ENCODE measurements around the gene SOS1. TPM values are rescaled to one million over a fixed set of nuclear protein-coding genes. Genes with fewer than 3 reads are reported as not detected.
"Not testable (repeated sequence)": the region's sequence is repeated elsewhere in the genome, so short reads cannot be mapped to it uniquely, and the experiment has no call there.

SOS1 gene
- total and polyA plus RNA-seq, 2 donors (not counting 3 experiments of a cell fraction or from before 2014, with no cell fraction given) = 22.2 to 32.5 TPM

DNA sequence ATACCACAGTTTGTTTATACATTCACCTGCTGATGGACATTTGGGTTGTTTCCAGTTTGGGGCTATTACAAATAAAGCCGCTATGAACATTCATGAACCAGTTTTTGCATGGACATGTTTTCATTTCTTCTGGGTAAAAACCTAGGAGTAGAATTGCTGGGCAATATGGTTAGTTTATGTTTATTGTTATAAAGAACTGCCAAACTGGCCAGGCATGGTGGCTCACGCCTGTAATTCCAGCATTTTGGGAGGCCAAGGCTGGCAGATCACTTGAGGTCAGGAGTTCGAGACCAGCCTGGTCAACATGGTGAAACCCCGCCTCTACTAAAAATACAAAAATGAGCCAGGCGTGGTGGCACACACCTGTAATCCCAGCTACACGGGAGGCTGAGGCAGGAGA lies 68.2 kb downstream of the SOS1 start:
- intact Hi-C loops (cut with micrococcal nuclease); H3K27me3 ChIP-seq (ENCODE audit: control insufficient read depth in 2 of 2, insufficient read depth in 2 of 2, low read length in 2 of 2); H3K9ac ChIP-seq (replicated peaks; ENCODE audit: extremely low read depth, insufficient read depth, low read length); H3K9me1 ChIP-seq (replicated peaks; ENCODE audit: control insufficient read depth, extremely low read depth, insufficient read depth, low read length); H3K79me2 ChIP-seq (ENCODE audit: control insufficient read depth, insufficient read depth, low read length); DNase-seq (ENCODE audit: low read depth, low spot score); BruUV-seq (replicated peaks); FAIRE-seq; H4K20me1 ChIP-seq (replicated peaks; ENCODE audit: control insufficient read depth, extremely low read depth, insufficient read depth, low read length); H2AFZ ChIP-seq (ENCODE audit: low read depth, low read length); H3K9me3 ChIP-seq (replicated peaks; ENCODE audit: control insufficient read depth, insufficient read depth, low read length); CTCF ChIA-PET; H3K4me3 ChIP-seq (replicated peaks in 1 of 3; ENCODE audit: insufficient read depth in 1 of 3, low read depth in 1 of 3, low read length in 3 of 3); H3K4me1 ChIP-seq (ENCODE audit: control insufficient read depth, extremely low read depth, insufficient read depth, low read length); POLR2A ChIA-PET; H3K4me2 ChIP-seq (ENCODE audit: insufficient read depth, low read length); H3K36me3 ChIP-seq (ENCODE audit: control insufficient read depth in 2 of 2, extremely low read depth in 1 of 2, insufficient read depth in 2 of 2, low read length in 2 of 2); H3K27ac ChIP-seq (ENCODE audit: insufficient read depth, low read depth, low read length): not testable (repeated sequence)
- dilution Hi-C loops (cut with MboI; ENCODE audit: extremely low pct_ligation_motif_present, low sequenced_read_pairs) = loop anchor here (25.0 kb wide), 1 partner anchor 185 kb away; the partner anchor contains the start of gene CDKL4

GRCh38 chr2:39050109-39050508 lies 70.7 kb downstream of the SOS1 start:
- intact Hi-C loops (cut with micrococcal nuclease) = no loop called here
- Histone ChIP-seq H3K79me2 (ENCODE audit: control insufficient read depth, insufficient read depth, low read length) (no peaks in the 10 kb centered on the region), H3K27me3 (ENCODE audit: control insufficient read depth in 2 of 2, insufficient read depth in 2 of 2, low read length in 2 of 2) (no peaks in the 10 kb centered on the region), H3K4me1 (ENCODE audit: control insufficient read depth, extremely low read depth, insufficient read depth, low read length) (no peaks in the 10 kb centered on the region), H2AFZ (ENCODE audit: low read depth, low read length) (no peak overlapping the region), H3K36me3 (ENCODE audit: control insufficient read depth in 2 of 2, extremely low read depth in 1 of 2, insufficient read depth in 2 of 2, low read length in 2 of 2) (peaks cover 1 to 4% of the 10 kb centered on the region in 2 experiments), H4K20me1 (replicated peaks; ENCODE audit: control insufficient read depth, extremely low read depth, insufficient read depth, low read length) (no peaks in the 10 kb centered on the region), H3K4me3 (replicated peaks in 1 of 3; ENCODE audit: insufficient read depth in 1 of 3, low read depth in 1 of 3, low read length in 3 of 3) (no peak overlapping the region), H3K4me2 (ENCODE audit: insufficient read depth, low read length) (no peak overlapping the region), H3K9me3 (replicated peaks; ENCODE audit: control insufficient read depth, insufficient read depth, low read length) (no peaks in the 10 kb centered on the region), H3K27ac (ENCODE audit: insufficient read depth, low read depth, low read length) (no peak overlapping the region), H3K9me1 (replicated peaks; ENCODE audit: control insufficient read depth, extremely low read depth, insufficient read depth, low read length) (no peaks in the 10 kb centered on the region), H3K9ac (replicated peaks; ENCODE audit: extremely low read depth, insufficient read depth, low read length) (no peak overlapping the region)
- FAIRE-seq (no peak), DNase-seq (ENCODE audit: low read depth, low spot score) (no peak)
- no TSS peak for BruUV-seq (replicated peaks)
- ChIA-PET CTCF (interaction anchor here (1.3 to 1.5 kb wide), 2 partner anchors 103 to 178 kb away, joined by 5 to 6 read pairs; no protein-coding TSS in a partner anchor), POLR2A (no interaction called here)
- TF ChIP-seq, protein P1, sequence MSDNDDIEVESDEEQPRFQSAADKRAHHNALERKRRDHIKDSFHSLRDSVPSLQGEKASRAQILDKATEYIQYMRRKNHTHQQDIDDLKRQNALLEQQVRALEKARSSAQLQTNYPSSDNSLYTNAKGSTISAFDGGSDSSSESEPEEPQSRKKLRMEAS (IDR thresholded peaks at IDR 0.05; ENCODE audit: insufficient read depth, insufficient read length) = no peak
- TF ChIP-seq POLR2A (IDR thresholded peaks at IDR 0.05; ENCODE audit: low read depth, low read length) (no peak), MYC (IDR thresholded peaks at IDR 0.05; ENCODE audit: low read depth, low read length) (no peak), FOS (IDR thresholded peaks at IDR 0.05; ENCODE audit: borderline replicate concordance, insufficient read depth, low read length) (no peak), POLR2AphosphoS5 (IDR thresholded peaks at IDR 0.05; ENCODE audit: insufficient read depth, low read depth, low read length) (no peak), EZH2 (IDR thresholded peaks at IDR 0.05; ENCODE audit: borderline replicate concordance, low read depth, low read length, severe bottlenecking) (no peak), JUN (IDR thresholded peaks at IDR 0.05; ENCODE audit: borderline replicate concordance, insufficient read depth, insufficient read length, low read depth) (no peak), GATA2 (IDR thresholded peaks at IDR 0.05; ENCODE audit: insufficient read depth, insufficient read length, low read depth, low read length) (no peak)
- TF ChIP-seq, protein P2, sequence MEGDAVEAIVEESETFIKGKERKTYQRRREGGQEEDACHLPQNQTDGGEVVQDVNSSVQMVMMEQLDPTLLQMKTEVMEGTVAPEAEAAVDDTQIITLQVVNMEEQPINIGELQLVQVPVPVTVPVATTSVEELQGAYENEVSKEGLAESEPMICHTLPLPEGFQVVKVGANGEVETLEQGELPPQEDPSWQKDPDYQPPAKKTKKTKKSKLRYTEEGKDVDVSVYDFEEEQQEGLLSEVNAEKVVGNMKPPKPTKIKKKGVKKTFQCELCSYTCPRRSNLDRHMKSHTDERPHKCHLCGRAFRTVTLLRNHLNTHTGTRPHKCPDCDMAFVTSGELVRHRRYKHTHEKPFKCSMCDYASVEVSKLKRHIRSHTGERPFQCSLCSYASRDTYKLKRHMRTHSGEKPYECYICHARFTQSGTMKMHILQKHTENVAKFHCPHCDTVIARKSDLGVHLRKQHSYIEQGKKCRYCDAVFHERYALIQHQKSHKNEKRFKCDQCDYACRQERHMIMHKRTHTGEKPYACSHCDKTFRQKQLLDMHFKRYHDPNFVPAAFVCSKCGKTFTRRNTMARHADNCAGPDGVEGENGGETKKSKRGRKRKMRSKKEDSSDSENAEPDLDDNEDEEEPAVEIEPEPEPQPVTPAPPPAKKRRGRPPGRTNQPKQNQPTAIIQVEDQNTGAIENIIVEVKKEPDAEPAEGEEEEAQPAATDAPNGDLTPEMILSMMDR (IDR thresholded peaks at IDR 0.05; ENCODE audit: extremely low read depth in 1 of 2, insufficient read depth in 1 of 2, low read depth in 1 of 2, low read length in 2 of 2) = no peak
- dilution Hi-C loops (cut with MboI; ENCODE audit: extremely low pct_ligation_motif_present, low sequenced_read_pairs) = loop anchor here (25.0 kb wide), 1 partner anchor 187 kb away; the partner anchor contains the start of gene CDKL4
